Thymus (tissue), 11 donors: ENCODE measurements around the gene REG3G. TPM values are rescaled to one million over a fixed set of nuclear protein-coding genes. Genes with fewer than 3 reads are reported as not detected.

Source experiments
- DNase-seq, 9 donors: peaks; one replicate each; pipeline ENCODE4 v3.0.0-alpha.2; 2013; ENCODE audit warnings: low spot score in 9 of 9, low read depth in 6 of 9, missing footprints in 1 of 9
- H3K27ac ChIP-seq, 2 donors: one replicate each; pipeline ENCODE4 v1.5.1; 2013; ENCODE audit warnings: control low read depth in 1 of 2, low read depth in 1 of 2, low read length in 1 of 2, mild to moderate bottlenecking in 1 of 2, moderate library complexity in 1 of 2
- H3K27me3 ChIP-seq, 2 donors: one replicate each; pipeline ENCODE4 v1.5.1; 2013; ENCODE audit warnings: low read length in 1 of 2; ENCODE audit not compliant: control insufficient read depth in 2 of 2, insufficient read depth in 1 of 2
- H3K36me3 ChIP-seq, 2 donors: one replicate each; pipeline ENCODE4 v1.5.1; 2013; ENCODE audit warnings: low read length in 1 of 2, mild to moderate bottlenecking in 1 of 2, moderate library complexity in 1 of 2; ENCODE audit not compliant: control insufficient read depth in 2 of 2, insufficient read depth in 2 of 2
- H3K4me1 ChIP-seq, 2 donors: one replicate each; pipeline ENCODE4 v1.5.1; 2013; ENCODE audit warnings: low read length in 2 of 2; ENCODE audit not compliant: control insufficient read depth in 2 of 2, insufficient read depth in 2 of 2
- H3K4me3 ChIP-seq, 2 donors: one replicate each; pipeline ENCODE4 v1.5.1; 2013; ENCODE audit warnings: low read length in 2 of 2, control low read depth in 1 of 2, mild to moderate bottlenecking in 1 of 2
- H3K9me3 ChIP-seq, 2 donors: one replicate each; pipeline ENCODE4 v1.5.1; 2013; ENCODE audit warnings: low read length in 1 of 2, mild to moderate bottlenecking in 1 of 2; ENCODE audit not compliant: control insufficient read depth in 2 of 2, insufficient read depth in 1 of 2
- WGBS: extraction: QIAGEN DNeasy Blood & Tissue Kit; methylation state at CpG from one replicate; pipeline ENCODE4 v1.1.7; 2013; 5-methylcytosine and 5-hydroxymethylcytosine counted together
- polyA plus RNA-seq: library from polyadenylated mRNA; stranded (reverse); fragments of 200-250 nt; gene quantifications from one replicate; pipeline ENCODE4 v1.2.3, GENCODE V29; 2013
- total RNA-seq: library from RNA; stranded (reverse); fragments of 120-200 nt; gene quantifications from one replicate; pipeline ENCODE4 v1.2.4, GENCODE V29; 2013
- donor health status: healthy.

The REG3G gene
- total and polyA plus RNA-seq, 2 donors = 0.09 to 0.73 TPM

- 91% methylated on average over 2 of the region's 2 CpGs for WGBS
- H3K9me3 ChIP-seq = peaks cover 0 to 2% of the 10 kb centered on the region in 2 donors
- H3K4me1 ChIP-seq = no peaks in the 10 kb centered on the region
- H3K27me3 ChIP-seq = peaks cover 19 to 22% of the 10 kb centered on the region in 2 donors
- H3K36me3 ChIP-seq = no peaks in the 10 kb centered on the region
- no peak for DNase-seq
- H3K4me3 ChIP-seq = no peak overlapping the region
- H3K27ac ChIP-seq = no peak overlapping the region
Observed at GRCh38 chr2:78989051-78989450, 36.5 kb upstream of the REG3G start.

GRCh38 chr2:78992451-78992806 lies 33.1 kb upstream of the REG3G start:
- H3K27ac ChIP-seq = no peak overlapping the region
- H3K9me3 ChIP-seq = peaks cover 0 to 2% of the 10 kb centered on the region in 2 donors
- H3K36me3 ChIP-seq = no peaks in the 10 kb centered on the region
- peaks cover 20 to 30% of the 10 kb centered on the region in 2 donors for H3K27me3 ChIP-seq
- WGBS = 21% methylated on average over 11 of the region's 11 CpGs
- H3K4me1 ChIP-seq = no peaks in the 10 kb centered on the region
- DNase-seq = no peak
- no peak overlapping the region for H3K4me3 ChIP-seq

- Histone ChIP-seq H3K4me3 (no peak overlapping the region), H3K9me3 (peaks cover 0 to 2% of the 10 kb centered on the region in 2 donors), H3K27me3 (peaks cover 20 to 30% of the 10 kb centered on the region in 2 donors), H3K27ac (no peak overlapping the region), H3K4me1 (no peaks in the 10 kb centered on the region), H3K36me3 (no peaks in the 10 kb centered on the region)
- WGBS = 3% methylated on average over 45 of the region's 45 CpGs
- no peak for DNase-seq
Observed at GRCh38 chr2:78992807-78993517, 32.5 kb upstream of the REG3G start.

- Histone ChIP-seq H3K27me3 (peaks cover 20 to 30% of the 10 kb centered on the region in 2 donors), H3K36me3 (no peaks in the 10 kb centered on the region), H3K4me1 (no peaks in the 10 kb centered on the region), H3K27ac (no peak overlapping the region), H3K9me3 (peaks cover 0 to 2% of the 10 kb centered on the region in 2 donors), H3K4me3 (no peak overlapping the region)
- no peak for DNase-seq
- WGBS = 27% methylated on average over 25 of the region's 25 CpGs
Observed at GRCh38 chr2:78993518-78994148, 31.9 kb upstream of the REG3G start.

- H3K4me1 ChIP-seq = no peaks in the 10 kb centered on the region
- no peaks in the 10 kb centered on the region for H3K36me3 ChIP-seq
- peaks cover 20 to 30% of the 10 kb centered on the region in 2 donors for H3K27me3 ChIP-seq
- no peak for DNase-seq
- no peak overlapping the region for H3K27ac ChIP-seq
- H3K4me3 ChIP-seq = no peak overlapping the region
- 89% methylated on average over 1 of the region's 1 CpG for WGBS
- peaks cover 0 to 2% of the 10 kb centered on the region in 2 donors for H3K9me3 ChIP-seq
Observed at GRCh38 chr2:78994789-78995188, 30.7 kb upstream of the REG3G start.

- no peak for DNase-seq
- no peaks in the 10 kb centered on the region for H3K36me3 ChIP-seq
Observed at GRCh38 chr2:78999406-78999805, 26.1 kb upstream of the REG3G start.

GRCh38 chr2:79000008-79000576 lies 25.4 kb upstream of the REG3G start:
- no peak for DNase-seq
- Histone ChIP-seq H3K4me1 (no peaks in the 10 kb centered on the region), H3K27ac (no peak overlapping the region), H3K27me3 (no peaks in the 10 kb centered on the region), H3K4me3 (no peak overlapping the region), H3K36me3 (no peaks in the 10 kb centered on the region), H3K9me3 (no peaks in the 10 kb centered on the region)
- 73% methylated on average over 4 of the region's 4 CpGs for WGBS

More at GRCh38 chr2:78999406-78999805, 26.1 kb upstream of the REG3G start:
- peaks cover 0 to 6% of the 10 kb centered on the region in 2 donors for H3K27me3 ChIP-seq
- H3K4me1 ChIP-seq = no peaks in the 10 kb centered on the region
- no peak overlapping the region for H3K4me3 ChIP-seq
- 78% methylated on average over 3 of the region's 3 CpGs for WGBS
- no peak overlapping the region for H3K27ac ChIP-seq
- H3K9me3 ChIP-seq = no peaks in the 10 kb centered on the region

GRCh38 chr2:79001285-79001684 lies 24.2 kb upstream of the REG3G start:
- Histone ChIP-seq H3K4me1 (no peaks in the 10 kb centered on the region), H3K36me3 (no peaks in the 10 kb centered on the region), H3K9me3 (no peaks in the 10 kb centered on the region), H3K4me3 (no peak overlapping the region), H3K27ac (no peak overlapping the region), H3K27me3 (no peaks in the 10 kb centered on the region)
- no peak for DNase-seq
- 85% methylated on average over 1 of the region's 1 CpG for WGBS

GRCh38 chr2:79004680-79005079 lies 20.8 kb upstream of the REG3G start:
- Histone ChIP-seq H3K27ac (no peak overlapping the region), H3K9me3 (no peaks in the 10 kb centered on the region), H3K4me3 (no peak overlapping the region), H3K4me1 (no peaks in the 10 kb centered on the region), H3K36me3 (no peaks in the 10 kb centered on the region), H3K27me3 (no peaks in the 10 kb centered on the region)
- WGBS = 79% methylated on average over 5 of the region's 5 CpGs
- DNase-seq = no peak
